ENCODE data around the gene SLC12A1. TPM values are rescaled to one million over a fixed set of nuclear protein-coding genes. Genes with fewer than 3 reads are reported as not detected.

Gene SLC12A1
- polyA plus RNA-seq, 1 of the 3 experiments (the other 2 are of a cell fraction): not detected

GRCh38 chr15:48244921-48245320 lies 38.8 kb downstream of the SLC12A1 start:
- ChIA-PET CTCF (no interaction called here), POLR2A (no interaction called here)
- Histone ChIP-seq H3K79me2 (ENCODE audit: insufficient read depth) (no peaks in the 10 kb centered on the region), H3F3A (replicated peaks; ENCODE audit: insufficient read depth) (no peaks in the 10 kb centered on the region), H2AFZ (ENCODE audit: low read depth) (no peak overlapping the region), H3K4me3 (ENCODE audit: low read depth in 2 of 2, low read length in 1 of 2) (no peak overlapping the region), H3K9me3 (no peaks in the 10 kb centered on the region), H3K9ac (no peak overlapping the region), H4K20me1 (ENCODE audit: insufficient read depth) (no peaks in the 10 kb centered on the region), H3K4me2 (no peak overlapping the region), H3K9me2 (no peaks in the 10 kb centered on the region), H3K27me3 (ENCODE audit: insufficient read depth) (no peaks in the 10 kb centered on the region), H3K27ac (ENCODE audit: low read depth in 2 of 2, low read length in 1 of 2) (no peak overlapping the region), H3K4me1 (ENCODE audit: control insufficient read depth in 1 of 2, insufficient read depth in 2 of 2, low read depth in 1 of 2, low read length in 1 of 2) (no peaks in the 10 kb centered on the region), H3K36me3 (replicated peaks in 1 of 2; ENCODE audit: control insufficient read depth in 1 of 2, insufficient read depth in 2 of 2, low read length in 1 of 2) (no peaks in the 10 kb centered on the region)
- no peak for DNase-seq
- no peak for TF ChIP-seq YY1 (IDR thresholded peaks at IDR 0.05; ENCODE audit: low read depth)
- TF ChIP-seq, protein P1, sequence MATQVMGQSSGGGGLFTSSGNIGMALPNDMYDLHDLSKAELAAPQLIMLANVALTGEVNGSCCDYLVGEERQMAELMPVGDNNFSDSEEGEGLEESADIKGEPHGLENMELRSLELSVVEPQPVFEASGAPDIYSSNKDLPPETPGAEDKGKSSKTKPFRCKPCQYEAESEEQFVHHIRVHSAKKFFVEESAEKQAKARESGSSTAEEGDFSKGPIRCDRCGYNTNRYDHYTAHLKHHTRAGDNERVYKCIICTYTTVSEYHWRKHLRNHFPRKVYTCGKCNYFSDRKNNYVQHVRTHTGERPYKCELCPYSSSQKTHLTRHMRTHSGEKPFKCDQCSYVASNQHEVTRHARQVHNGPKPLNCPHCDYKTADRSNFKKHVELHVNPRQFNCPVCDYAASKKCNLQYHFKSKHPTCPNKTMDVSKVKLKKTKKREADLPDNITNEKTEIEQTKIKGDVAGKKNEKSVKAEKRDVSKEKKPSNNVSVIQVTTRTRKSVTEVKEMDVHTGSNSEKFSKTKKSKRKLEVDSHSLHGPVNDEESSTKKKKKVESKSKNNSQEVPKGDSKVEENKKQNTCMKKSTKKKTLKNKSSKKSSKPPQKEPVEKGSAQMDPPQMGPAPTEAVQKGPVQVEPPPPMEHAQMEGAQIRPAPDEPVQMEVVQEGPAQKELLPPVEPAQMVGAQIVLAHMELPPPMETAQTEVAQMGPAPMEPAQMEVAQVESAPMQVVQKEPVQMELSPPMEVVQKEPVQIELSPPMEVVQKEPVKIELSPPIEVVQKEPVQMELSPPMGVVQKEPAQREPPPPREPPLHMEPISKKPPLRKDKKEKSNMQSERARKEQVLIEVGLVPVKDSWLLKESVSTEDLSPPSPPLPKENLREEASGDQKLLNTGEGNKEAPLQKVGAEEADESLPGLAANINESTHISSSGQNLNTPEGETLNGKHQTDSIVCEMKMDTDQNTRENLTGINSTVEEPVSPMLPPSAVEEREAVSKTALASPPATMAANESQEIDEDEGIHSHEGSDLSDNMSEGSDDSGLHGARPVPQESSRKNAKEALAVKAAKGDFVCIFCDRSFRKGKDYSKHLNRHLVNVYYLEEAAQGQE (IDR thresholded peaks at IDR 0.05; ENCODE audit: low read depth, low read length): no peak
- no peak for TF ChIP-seq ELF1 (IDR thresholded peaks at IDR 0.05)
- no peak for TF ChIP-seq TEAD4 (IDR thresholded peaks at IDR 0.05; ENCODE audit: borderline replicate concordance, insufficient read depth)
- TF ChIP-seq GABPA (IDR thresholded peaks at IDR 0.05; ENCODE audit: low read depth): no peak
- no peak for TF ChIP-seq IRF3 (IDR thresholded peaks at IDR 0.05; ENCODE audit: low read depth, low read length)
- TF ChIP-seq JUND (IDR thresholded peaks at IDR 0.05): no peak
- TF ChIP-seq EZH2phosphoT487 (IDR thresholded peaks at IDR 0.05; ENCODE audit: borderline replicate concordance, low read depth): no peak
- no peak for TF ChIP-seq FOXM1 (IDR thresholded peaks at IDR 0.05; ENCODE audit: low read depth)
- no peak for TF ChIP-seq SIN3A (IDR thresholded peaks at IDR 0.05; ENCODE audit: borderline replicate concordance, low read depth, low read length)
- WGBS (ENCODE audit: low lambda C conversion rate): 60% methylated on average over 1 of the region's 1 CpG

DNA sequence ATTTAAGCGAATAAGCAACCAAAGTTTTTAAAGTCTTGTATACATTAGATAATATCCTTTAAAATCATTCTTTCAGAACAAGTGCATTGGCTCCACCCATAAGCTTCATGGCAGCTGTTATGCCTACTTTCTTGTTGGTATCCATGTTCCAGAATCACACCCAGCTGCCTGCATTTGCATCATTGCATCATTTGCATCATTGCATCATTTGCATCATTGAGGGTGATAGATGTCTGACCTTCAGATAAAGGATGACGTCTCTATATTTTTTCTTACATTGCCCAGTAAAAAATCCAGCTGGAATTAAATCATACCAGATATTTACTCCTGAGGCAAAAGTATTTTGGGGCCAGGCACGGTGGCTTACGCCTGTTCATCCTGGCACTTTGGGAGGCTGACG lies 42.3 kb downstream of the SLC12A1 start:
- Histone ChIP-seq H3K9ac (no peak overlapping the region), H3F3A (replicated peaks; ENCODE audit: insufficient read depth) (no peaks in the 10 kb centered on the region), H3K4me1 (ENCODE audit: control insufficient read depth in 1 of 2, insufficient read depth in 2 of 2, low read depth in 1 of 2, low read length in 1 of 2) (no peaks in the 10 kb centered on the region), H3K27ac (ENCODE audit: low read depth in 2 of 2, low read length in 1 of 2) (no peak overlapping the region), H3K79me2 (ENCODE audit: insufficient read depth) (no peaks in the 10 kb centered on the region), H3K4me2 (no peak overlapping the region), H3K4me3 (ENCODE audit: low read depth in 2 of 2, low read length in 1 of 2) (no peak overlapping the region), H4K20me1 (ENCODE audit: insufficient read depth) (no peaks in the 10 kb centered on the region), H2AFZ (ENCODE audit: low read depth) (no peak overlapping the region), H3K9me2 (no peaks in the 10 kb centered on the region), H3K36me3 (replicated peaks in 1 of 2; ENCODE audit: control insufficient read depth in 1 of 2, insufficient read depth in 2 of 2, low read length in 1 of 2) (no peaks in the 10 kb centered on the region), H3K27me3 (ENCODE audit: insufficient read depth) (no peaks in the 10 kb centered on the region), H3K9me3 (no peaks in the 10 kb centered on the region)
- ChIA-PET POLR2A (no interaction called here), CTCF (interaction anchor here (1.1 to 6.2 kb wide), 4 partner anchors 37 to 1052 kb away, joined by 4 to 46 read pairs (median 6); no protein-coding TSS in a partner anchor)
- TF ChIP-seq POLR2AphosphoS5 (IDR thresholded peaks at IDR 0.05; ENCODE audit: low read depth, low read length) (no peak), RXRA (IDR thresholded peaks at IDR 0.05; ENCODE audit: borderline replicate concordance, low read depth) (no peak), TCF12 (IDR thresholded peaks at IDR 0.05) (no peak), EP300 (IDR thresholded peaks at IDR 0.05; ENCODE audit: borderline replicate concordance in 1 of 2, low read depth in 1 of 2, low read length in 1 of 2) (no peak), NFIC (IDR thresholded peaks at IDR 0.05; ENCODE audit: borderline replicate concordance) (no peak), FOXM1 (IDR thresholded peaks at IDR 0.05; ENCODE audit: low read depth) (no peak), NRF1 (IDR thresholded peaks at IDR 0.05; ENCODE audit: low read depth, low read length) (no peak), ZBTB33 (IDR thresholded peaks at IDR 0.05; ENCODE audit: borderline replicate concordance, low read depth) (no peak)
- TF ChIP-seq, protein P2, sequence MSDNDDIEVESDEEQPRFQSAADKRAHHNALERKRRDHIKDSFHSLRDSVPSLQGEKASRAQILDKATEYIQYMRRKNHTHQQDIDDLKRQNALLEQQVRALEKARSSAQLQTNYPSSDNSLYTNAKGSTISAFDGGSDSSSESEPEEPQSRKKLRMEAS (IDR thresholded peaks at IDR 0.05; ENCODE audit: low read depth): no peak
- DNase-seq: no peak
- 64% methylated on average over 5 of the region's 5 CpGs for WGBS (ENCODE audit: low lambda C conversion rate)
